Uterus (tissue), 2 donors: Measurements from ENCODE around the gene SLC36A2.

Experiments
- POLR2A ChIP-seq, 2 donors: fragments of 450-650 bp; IDR thresholded peaks; one replicate each; pipeline ENCODE4 v1.6.1; 2016; ENCODE audit warnings: antibody characterized with exemption in 2 of 2, mild to moderate bottlenecking in 1 of 2, moderate library complexity in 1 of 2
- TF ChIP-seq, protein P1 (sequence below), 4 experiments: fragments of 200-600 bp in 2 of 4; fragments of 450-650 bp in 2 of 4; sonication (generic) in 2 of 4; IDR thresholded peaks; one replicate each; pipeline ENCODE4 v1.5.1; 2016 to 2019; ENCODE audit warnings: antibody characterized with exemption in 4 of 4, mild to moderate bottlenecking in 2 of 4, moderate library complexity in 1 of 4

- TF ChIP-seq, protein P1, sequence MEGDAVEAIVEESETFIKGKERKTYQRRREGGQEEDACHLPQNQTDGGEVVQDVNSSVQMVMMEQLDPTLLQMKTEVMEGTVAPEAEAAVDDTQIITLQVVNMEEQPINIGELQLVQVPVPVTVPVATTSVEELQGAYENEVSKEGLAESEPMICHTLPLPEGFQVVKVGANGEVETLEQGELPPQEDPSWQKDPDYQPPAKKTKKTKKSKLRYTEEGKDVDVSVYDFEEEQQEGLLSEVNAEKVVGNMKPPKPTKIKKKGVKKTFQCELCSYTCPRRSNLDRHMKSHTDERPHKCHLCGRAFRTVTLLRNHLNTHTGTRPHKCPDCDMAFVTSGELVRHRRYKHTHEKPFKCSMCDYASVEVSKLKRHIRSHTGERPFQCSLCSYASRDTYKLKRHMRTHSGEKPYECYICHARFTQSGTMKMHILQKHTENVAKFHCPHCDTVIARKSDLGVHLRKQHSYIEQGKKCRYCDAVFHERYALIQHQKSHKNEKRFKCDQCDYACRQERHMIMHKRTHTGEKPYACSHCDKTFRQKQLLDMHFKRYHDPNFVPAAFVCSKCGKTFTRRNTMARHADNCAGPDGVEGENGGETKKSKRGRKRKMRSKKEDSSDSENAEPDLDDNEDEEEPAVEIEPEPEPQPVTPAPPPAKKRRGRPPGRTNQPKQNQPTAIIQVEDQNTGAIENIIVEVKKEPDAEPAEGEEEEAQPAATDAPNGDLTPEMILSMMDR (IDR thresholded peaks at IDR 0.05): no peak
- no peak for TF ChIP-seq POLR2A (IDR thresholded peaks at IDR 0.05)
Observed at GRCh38 chr5:151285683-151286082, 61.7 kb downstream of the SLC36A2 start.
